AG04450 (cell line): ENCODE data around the gene DOK6. TPM values are rescaled to one million over a fixed set of nuclear protein-coding genes. Genes with fewer than 3 reads are reported as not detected.

Source experiments
- CTCF ChIA-PET: fragments of 300-600, 350-600 bp; formaldehyde crosslinking; extraction: SDS; loops from one replicate; lab custom pipeline; 2022; ENCODE audit warnings: antibody characterized with exemption, inconsistent platforms; lab: Charles Lee
- POLR2A ChIA-PET: fragments of 350-600 bp; formaldehyde crosslinking; extraction: SDS; loops from one replicate; lab custom pipeline; 2021; ENCODE audit warnings: antibody characterized with exemption, inconsistent platforms; lab: Yijun Ruan, JAX
- DNase-seq: peaks from one replicate; pipeline ENCODE4 v3.0.0-alpha.2; 2011; ENCODE audit warnings: low read depth, low spot score
- H3K27ac ChIP-seq: one replicate; pipeline ENCODE4 v1.5.1; 2012; ENCODE audit warnings: low read depth, low read length, control low read depth
- H3K27me3 ChIP-seq: one replicate; pipeline ENCODE4 v1.6.0; 2012; ENCODE audit warnings: low read length; ENCODE audit not compliant: control insufficient read depth, insufficient read depth
- H3K4me3 ChIP-seq: 2 replicates; pipeline ENCODE4 v1.5.1; 2011; ENCODE audit warnings: mild to moderate bottlenecking, low read depth, low read length, control low read depth
- H3K9me3 ChIP-seq: 2 replicates; pipeline ENCODE4 v1.5.1; 2012; ENCODE audit warnings: low read length; ENCODE audit not compliant: control insufficient read depth, insufficient read depth
- polyA plus RNA-seq: library from polyadenylated mRNA; depleted of rRNA; stranded (reverse); fragments of >200 nt; gene quantifications from 2 replicates; pipeline ENCODE4 v1.2.3, GENCODE V29; 2011
- TF ChIP-seq, protein P1 (sequence below): IDR thresholded peaks from 2 replicates; pipeline ENCODE4 v1.5.1; 2011; ENCODE audit warnings: low read depth, low read length, control low read depth, inconsistent platforms

DOK6 gene
- polyA plus RNA-seq, 1 experiment: 0.16 TPM

DNA sequence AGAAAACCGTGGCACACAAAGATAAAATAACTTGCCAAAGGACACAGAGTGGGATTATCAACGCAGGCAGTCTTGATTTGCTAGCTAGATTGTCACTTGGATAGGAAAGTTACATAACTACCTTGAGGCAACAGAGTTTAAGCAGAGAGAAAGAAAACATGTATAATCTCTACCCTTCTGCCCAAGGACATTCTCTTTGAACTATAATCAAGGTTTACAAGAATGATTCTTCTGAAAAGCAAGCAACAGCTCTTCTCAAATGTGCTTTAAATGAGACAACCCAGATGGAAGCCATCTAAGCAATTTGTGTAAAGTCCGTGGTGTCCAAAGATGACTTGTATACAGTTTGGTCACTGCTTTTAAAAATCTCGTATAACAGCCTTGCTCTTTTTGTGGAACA lies 369.6 kb downstream of the DOK6 start:
- ChIA-PET CTCF (no interaction called here), POLR2A (interaction anchor here (0.9 kb wide), 1 partner anchor 10 kb away, joined by 3 read pairs; no protein-coding TSS in a partner anchor)
- Histone ChIP-seq H3K27me3 (no peaks in the 10 kb centered on the region), H3K4me3 (no peak overlapping the region), H3K9me3 (no peaks in the 10 kb centered on the region), H3K27ac (no peak overlapping the region)
- TF ChIP-seq, protein P1, sequence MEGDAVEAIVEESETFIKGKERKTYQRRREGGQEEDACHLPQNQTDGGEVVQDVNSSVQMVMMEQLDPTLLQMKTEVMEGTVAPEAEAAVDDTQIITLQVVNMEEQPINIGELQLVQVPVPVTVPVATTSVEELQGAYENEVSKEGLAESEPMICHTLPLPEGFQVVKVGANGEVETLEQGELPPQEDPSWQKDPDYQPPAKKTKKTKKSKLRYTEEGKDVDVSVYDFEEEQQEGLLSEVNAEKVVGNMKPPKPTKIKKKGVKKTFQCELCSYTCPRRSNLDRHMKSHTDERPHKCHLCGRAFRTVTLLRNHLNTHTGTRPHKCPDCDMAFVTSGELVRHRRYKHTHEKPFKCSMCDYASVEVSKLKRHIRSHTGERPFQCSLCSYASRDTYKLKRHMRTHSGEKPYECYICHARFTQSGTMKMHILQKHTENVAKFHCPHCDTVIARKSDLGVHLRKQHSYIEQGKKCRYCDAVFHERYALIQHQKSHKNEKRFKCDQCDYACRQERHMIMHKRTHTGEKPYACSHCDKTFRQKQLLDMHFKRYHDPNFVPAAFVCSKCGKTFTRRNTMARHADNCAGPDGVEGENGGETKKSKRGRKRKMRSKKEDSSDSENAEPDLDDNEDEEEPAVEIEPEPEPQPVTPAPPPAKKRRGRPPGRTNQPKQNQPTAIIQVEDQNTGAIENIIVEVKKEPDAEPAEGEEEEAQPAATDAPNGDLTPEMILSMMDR: no peak
- no peak for DNase-seq

DNA sequence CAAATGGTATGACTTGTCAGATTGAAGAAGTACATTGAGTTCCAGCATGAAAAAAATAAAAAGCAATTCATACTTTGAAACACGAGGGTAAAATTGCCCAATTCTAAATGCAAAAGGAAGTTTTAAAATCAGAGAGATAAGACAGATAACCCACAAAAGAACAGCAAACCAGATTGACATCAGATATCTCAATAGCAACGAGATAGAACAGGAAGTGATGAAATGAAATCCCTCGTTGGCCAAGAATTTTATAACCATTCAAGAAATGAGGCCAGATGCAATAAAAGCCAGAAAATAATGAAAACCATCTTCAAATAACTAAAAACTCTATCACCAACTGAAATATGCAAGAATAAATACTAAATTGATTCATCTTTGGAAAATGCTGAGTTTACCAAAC lies 374.1 kb downstream of the DOK6 start:
- Histone ChIP-seq H3K27me3 (no peaks in the 10 kb centered on the region), H3K4me3 (no peak overlapping the region), H3K9me3 (no peaks in the 10 kb centered on the region), H3K27ac (no peak overlapping the region)
- TF ChIP-seq, protein P1: no peak
- ChIA-PET POLR2A (no interaction called here), CTCF (no interaction called here)
- no peak for DNase-seq

DNA sequence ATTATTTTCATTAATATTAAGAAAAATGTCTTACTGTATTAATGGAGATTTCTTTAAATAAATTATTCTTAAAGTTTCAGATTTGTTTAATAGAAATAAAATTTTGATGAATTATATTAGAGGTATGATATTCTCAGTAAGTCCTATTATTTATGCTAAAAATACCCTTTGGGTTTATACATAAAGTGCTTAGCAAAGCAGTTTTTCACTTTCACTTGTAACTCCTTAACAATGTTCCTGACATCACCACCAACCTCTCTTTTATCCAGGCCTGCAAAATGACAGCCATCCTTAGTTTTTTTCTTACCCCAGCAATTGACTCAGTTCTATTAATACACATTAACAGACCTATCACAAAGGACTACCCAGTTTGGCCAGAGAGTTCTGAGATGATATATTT lies 376.6 kb downstream of the DOK6 start:
- TF ChIP-seq, protein P1: no peak
- no peak for DNase-seq
- CTCF ChIA-PET: no interaction called here

DNA sequence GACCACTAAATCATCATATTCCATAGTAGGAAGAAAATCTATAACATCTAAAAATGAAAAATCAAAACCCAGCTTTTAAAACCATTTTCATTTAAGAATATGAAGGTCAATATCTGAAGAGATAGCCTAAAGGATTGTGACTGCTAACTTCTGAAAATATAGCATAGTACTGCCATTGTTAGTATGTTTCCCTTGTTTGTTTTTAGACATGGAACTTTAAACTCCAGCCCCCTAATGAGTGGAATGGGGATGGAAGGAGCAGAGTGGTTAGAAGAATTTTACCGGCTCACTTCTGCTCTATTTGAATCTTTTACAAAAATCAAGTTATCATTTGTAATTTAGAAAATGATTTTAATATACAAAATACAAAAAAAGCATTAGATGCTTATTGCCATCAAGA lies 378.0 kb downstream of the DOK6 start:
- TF ChIP-seq, protein P1: no peak
- Histone ChIP-seq H3K27me3 (no peaks in the 10 kb centered on the region), H3K4me3 (no peak overlapping the region), H3K27ac (no peak overlapping the region), H3K9me3 (no peaks in the 10 kb centered on the region)
- no peak for DNase-seq
- CTCF ChIA-PET: no interaction called here
- POLR2A ChIA-PET: no interaction called here

More for the DNA sequence above, 376.6 kb downstream of the DOK6 start:
- no peak overlapping the region for H3K27ac ChIP-seq
- no peaks in the 10 kb centered on the region for H3K27me3 ChIP-seq
- POLR2A ChIA-PET: no interaction called here
- no peak overlapping the region for H3K4me3 ChIP-seq
- H3K9me3 ChIP-seq: no peaks in the 10 kb centered on the region

DNA sequence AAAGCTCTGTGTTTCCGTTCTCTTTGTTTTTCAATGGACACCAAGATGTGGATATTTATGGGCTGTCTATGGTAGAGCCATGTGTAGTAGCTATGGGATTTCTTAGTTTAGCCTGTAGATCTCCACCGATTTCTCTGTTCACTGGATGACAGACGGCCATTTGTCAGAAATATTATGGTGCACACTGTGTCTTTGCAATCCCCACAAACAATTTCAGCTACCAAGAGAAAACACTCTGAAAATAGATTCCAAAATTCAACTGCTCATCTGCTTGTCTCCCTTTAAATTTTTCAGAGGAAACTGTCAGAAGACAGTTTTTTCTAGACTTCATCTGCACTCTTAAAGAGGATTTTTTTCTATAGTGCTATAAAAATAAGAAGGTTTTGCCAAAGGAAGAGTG lies 380.2 kb downstream of the DOK6 start:
- Histone ChIP-seq H3K9me3 (no peaks in the 10 kb centered on the region), H3K27ac (no peak overlapping the region), H3K27me3 (no peaks in the 10 kb centered on the region), H3K4me3 (no peak overlapping the region)
- CTCF ChIA-PET: interaction anchor here (0.6 kb wide), 1 partner anchor 1121 kb away, joined by 3 read pairs; no protein-coding TSS in a partner anchor
- DNase-seq: no peak
- TF ChIP-seq, protein P1: no peak
- POLR2A ChIA-PET: interaction anchor here (0.8 kb wide), 1 partner anchor 11 kb away, joined by 3 read pairs; no protein-coding TSS in a partner anchor
